Renal cortex interstitium (tissue), 11 donors: ENCODE measurements around the gene KRTAP4-2. TPM values are rescaled to one million over a fixed set of nuclear protein-coding genes. Genes with fewer than 3 reads are reported as not detected.
"Not testable (repeated sequence)": the region's sequence is repeated elsewhere in the genome, so short reads cannot be mapped to it uniquely, and the experiment has no call there.

ENCODE experiments used
- DNase-seq, 11 donors: peaks; one replicate each; pipeline ENCODE4 v3.0.0-alpha.2; 2013; ENCODE audit warnings: low read depth in 9 of 11, low spot score in 4 of 11; ENCODE audit errors: extremely low read depth in 1 of 11
- polyA plus RNA-seq, 3 donors: library from polyadenylated mRNA; unstranded; fragments of 120-200 nt; gene quantifications; one replicate each; pipeline ENCODE4 v1.2.1, GENCODE V29; 2013; ENCODE audit not compliant: insufficient read length in 3 of 3

KRTAP4-2 gene
- polyA plus RNA-seq, 3 donors: not detected

DNA sequence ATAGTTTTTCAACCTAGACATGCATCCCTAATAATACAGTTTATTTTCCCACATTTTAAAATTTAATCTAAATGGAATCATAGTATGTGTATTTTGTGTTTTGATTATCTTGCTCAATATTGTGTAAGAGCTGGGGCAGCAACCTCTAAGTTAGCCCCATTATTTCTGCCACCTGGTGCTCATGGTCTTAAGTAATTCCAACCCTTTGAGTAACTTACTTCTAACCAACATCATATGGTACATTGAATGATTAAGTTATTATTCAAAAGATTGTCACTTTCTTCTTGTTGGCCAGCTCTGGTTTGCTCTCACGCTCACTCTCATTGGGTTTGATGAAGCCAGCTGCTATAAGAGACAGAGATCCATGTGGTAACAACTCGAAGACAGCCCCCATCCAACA, 6.1 kb downstream of the KRTAP4-2 start:
- DNase-seq: no peak

DNA sequence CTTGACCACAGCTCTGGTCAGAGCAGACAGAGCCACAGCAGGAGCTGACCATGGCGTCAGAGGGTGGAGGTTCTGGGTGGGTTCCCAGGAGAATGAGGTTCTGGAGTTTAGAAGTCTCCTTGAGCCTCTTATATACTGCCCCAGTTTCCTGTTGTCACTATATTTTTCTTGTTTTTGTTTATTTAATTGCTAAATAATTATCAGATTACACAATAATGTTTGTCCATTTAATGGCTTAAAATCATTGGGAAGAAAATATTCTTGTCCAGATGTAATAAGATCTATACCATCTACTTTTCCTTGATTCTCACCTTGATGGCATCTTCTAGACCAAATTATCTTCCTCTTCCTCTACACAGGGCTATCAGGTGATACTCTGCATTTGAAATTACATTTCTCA, 9.9 kb downstream of the KRTAP4-2 start, which contains the start of gene KRTAP4-3:
Gene KRTAP4-3 (minus strand): TSS at position 101 of the 400 bp plus-strand sequence. CDS start 49 bp downstream, at position 52.
- no peak for DNase-seq

- no peak for DNase-seq
Measured at GRCh38 chr17:41167561-41167960, 10.5 kb downstream of the KRTAP4-2 start.

DNA sequence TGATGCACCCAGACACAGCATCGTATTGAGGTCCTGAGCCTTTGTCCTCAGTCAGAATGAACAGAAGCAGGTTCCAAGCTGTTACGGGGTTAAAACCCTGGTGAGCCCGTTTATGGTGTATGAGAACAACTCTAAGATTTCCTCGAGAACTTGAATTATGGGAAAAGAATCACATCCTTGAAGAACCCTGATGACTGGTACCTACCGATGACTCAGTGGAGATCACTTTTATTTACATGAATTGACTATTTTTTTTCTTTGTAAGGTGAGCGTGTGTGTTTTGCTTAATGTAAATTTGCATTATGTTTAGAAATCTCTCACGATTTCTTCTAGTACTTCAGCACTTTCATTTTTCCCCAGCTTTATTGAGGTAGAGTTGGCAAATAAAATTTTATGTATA, 14.2 kb downstream of the KRTAP4-2 start:
- DNase-seq: no peak

- DNase-seq: no peak
Measured at GRCh38 chr17:41160648-41161047, 17.4 kb downstream of the KRTAP4-2 start, which contains the start of gene KRTAP4-4. TSS of gene KRTAP4-4 (minus strand) at chr17:41160748. CDS start at chr17:41160691, 57 bp downstream.

DNA sequence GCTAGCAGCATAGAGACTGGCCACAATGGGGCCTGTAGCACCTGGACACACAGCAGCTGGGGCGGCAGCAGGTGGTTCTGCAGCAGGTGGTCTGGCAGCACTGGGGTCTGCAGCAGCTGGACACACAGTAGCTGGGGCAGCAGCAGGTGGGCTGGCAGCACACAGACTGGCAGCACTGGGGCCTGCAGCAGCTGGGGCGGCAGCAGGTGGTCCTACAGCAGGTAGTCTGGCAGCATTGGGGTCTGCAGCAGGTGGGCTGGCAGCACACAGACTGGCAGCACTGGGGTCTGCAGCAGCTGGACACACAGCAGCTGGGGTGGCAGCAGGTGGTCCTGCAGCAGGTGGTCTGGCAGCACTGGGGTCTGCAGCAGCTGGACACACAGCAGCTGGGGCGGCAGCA, 17.8 kb downstream of the KRTAP4-2 start:
- not testable (repeated sequence) for DNase-seq

- no peak for DNase-seq
Measured at GRCh38 chr17:41153856-41154255, 24.2 kb downstream of the KRTAP4-2 start.

DNA sequence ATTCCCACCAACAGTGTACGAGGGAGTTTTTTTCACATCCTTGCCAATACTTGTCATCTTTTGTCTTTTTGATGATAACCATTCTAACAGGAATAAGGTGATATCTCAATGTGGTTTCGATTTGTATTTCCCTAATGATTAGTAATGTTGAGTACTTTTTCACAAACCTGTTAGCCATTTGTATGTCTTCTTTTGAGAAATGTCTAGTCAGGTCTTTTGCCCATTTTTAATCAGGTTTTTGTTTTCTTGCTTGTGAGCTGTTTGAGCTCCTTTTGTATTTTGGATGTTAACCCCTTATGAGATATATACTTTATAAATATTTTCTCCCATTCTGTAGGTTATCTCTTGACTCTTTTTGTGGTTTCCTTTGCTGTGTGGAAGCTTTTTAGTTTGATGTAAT, 26.5 kb downstream of the KRTAP4-2 start:
- no peak for DNase-seq

DNA sequence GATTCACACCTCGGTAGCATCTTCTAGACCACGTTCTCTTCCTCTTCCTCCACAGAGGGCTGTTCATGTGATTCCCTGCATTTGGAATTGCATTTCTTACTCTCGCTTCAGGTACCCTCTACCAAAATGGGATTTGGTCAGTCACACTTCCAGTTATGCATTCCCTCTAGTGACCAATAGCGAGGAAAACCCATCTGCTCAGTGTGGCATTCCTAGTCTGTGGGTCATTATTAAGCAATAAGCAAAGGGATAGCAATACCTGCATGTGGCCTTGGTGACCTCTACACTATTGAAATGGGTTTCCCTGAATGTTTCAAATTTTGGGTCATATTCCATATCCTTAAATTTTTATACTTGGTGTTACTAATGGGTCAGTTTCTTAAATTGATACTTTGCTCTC, 28.0 kb downstream of the KRTAP4-2 start:
- DNase-seq: no peak

GRCh38 chr17:41149652-41149985, 28.4 kb downstream of the KRTAP4-2 start, which contains the start of gene KRTAP4-5:
TSS of gene KRTAP4-5 (minus strand) at chr17:41149825. CDS start at chr17:41149767, 58 bp downstream.
- DNase-seq: no peak

DNA sequence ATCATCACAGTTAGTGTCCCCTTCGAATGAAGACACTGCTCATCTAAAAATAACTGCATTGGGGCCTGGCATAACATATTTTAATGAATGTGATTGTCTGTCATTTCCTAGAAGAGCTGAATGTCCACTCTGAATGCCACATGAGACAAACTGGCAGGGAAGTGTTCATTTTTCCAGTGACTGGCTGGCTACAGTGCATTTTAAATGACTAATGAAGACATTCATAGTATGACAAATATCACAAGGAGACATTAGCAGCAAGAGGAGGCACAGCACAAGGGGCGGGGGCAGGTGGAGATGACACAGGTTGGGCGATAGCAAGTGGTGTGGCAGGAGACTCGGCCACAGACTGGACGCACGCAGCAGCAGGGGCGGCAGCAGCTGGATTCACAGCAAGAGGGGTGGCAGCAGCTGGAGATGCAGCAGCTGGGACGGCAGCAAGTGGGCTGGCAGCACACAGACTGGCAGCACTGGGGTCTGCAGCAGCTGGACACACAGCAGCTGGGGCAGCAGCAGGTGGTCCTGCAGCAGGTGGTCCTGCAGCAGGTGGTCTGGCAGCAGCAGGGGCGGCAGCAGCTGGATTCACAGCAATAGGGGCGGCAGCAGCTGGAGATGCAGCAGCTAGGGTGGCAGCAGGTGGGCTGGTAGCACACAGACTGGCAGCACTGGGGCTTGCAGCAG, 28.9 kb downstream of the KRTAP4-2 start:
- not testable (repeated sequence) for DNase-seq

DNA sequence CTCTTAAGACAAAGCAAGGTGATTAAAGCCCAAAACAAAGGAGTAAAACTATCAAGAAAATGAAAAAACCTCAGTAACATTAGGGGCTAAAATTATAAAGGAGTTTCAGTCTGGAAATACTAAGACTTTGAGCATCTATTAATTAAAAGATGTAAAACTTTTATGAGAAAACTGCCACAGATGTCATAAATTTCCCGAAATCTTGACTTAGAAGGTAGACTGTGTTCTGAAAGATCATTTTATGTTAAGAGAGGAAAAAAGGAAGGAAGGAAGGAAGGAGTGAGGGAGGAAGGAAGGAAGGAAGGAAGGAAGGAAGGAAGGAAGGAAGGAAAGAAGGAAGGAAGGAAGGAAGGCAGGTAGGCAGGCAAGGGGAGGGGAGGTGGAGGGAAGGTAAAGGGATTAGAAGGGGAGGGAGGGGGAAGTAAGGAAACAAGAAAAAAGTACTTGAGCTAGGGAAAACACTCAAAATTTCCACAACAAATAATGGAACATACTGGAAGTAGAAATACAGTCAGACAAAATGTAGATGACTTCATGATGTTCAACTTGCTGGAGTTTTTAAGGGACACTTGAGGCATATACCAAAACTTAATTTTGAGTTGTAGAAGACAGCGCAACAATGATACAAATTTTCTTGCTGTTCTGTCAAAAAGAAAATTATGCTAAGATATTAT, 30.4 kb downstream of the KRTAP4-2 start:
- DNase-seq: no peak

GRCh38 chr17:41145261-41145660, 32.8 kb downstream of the KRTAP4-2 start:
- no peak for DNase-seq

DNA sequence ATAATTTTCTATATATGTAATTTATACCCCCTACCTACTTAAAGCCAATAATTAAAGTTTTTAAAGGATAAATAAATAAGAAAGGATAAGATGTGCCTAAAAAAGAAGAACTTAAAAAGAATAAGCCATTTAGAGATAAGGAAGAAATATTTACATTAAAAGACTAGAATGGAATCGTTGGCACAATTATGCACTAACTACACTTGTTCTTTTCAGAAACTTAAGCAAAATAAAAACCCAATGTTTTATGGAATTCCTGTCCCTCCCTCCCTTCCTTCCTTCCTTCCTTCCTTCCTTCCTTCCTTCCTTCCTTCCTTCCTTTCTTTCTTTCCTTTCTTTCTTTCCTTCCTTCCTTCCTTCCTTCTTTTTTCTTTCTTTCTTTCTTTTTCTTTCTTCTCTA, 33.2 kb downstream of the KRTAP4-2 start:
- DNase-seq: no peak

GRCh38 chr17:41141361-41141760, 36.7 kb downstream of the KRTAP4-2 start:
- DNase-seq: no peak

GRCh38 chr17:41140360-41141131, 37.5 kb downstream of the KRTAP4-2 start, which contains the start of gene KRTAP4-6:
TSS of gene KRTAP4-6 (minus strand) at chr17:41140544. CDS start at chr17:41140487, 57 bp downstream.
- no peak for DNase-seq

DNA sequence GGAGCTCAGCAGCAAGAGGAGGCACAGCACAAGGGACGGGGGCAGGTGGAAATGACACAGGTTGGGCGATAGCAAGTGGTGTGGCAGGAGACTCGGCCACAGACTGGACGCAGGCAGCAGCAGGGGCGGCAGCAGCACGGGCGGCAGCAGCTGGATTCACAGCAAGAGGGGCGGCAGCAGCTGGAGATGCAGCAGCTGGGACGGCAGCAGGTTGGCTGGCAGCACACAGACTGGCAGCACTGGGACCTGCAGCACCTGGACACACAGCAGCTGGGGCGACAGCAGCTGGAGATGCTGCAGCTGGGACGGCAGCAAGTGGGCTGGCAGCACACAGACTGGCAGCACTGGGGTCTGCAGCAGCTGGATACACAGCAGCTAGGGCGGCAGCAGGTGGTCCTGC, 38.2 kb downstream of the KRTAP4-2 start:
- not testable (repeated sequence) for DNase-seq

DNA sequence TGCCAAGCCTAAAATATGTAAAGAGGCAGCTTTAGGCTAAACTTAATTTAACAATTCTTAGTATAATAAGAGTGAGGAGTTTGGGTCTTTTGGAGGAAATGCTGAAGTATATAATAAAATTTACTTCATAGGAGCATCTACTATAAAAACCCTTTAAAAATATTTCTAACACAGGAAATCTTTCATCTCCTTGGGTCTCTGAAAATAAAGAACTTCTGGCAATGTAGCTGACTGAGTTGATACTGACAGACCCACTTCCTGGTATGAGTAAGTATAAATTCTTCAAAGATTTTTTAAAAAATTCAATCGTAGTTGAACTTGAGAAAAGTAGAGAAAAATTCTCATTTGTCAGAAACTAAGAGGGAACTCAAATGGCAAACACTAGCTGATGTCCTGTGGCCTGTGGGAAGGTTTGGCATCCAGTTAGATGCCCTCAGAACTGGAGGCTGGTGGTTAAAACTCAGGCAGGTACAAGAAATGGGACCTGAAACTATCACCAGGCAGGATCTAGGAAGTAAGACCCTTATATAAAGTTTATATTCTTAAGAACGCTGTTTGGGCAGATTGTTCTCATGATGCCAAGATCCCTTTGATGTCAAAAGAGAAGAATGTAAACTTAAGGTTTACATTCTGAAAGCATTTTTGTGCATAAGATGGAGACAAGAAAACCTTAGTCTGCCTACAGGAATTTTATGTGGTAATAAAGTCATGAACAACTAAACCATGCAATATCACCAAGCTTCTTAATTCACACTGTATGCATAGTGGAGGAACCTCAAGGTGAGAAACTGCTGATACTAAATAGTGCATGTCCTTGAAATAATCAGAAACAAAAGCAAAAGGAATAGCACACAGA, 43.9 kb downstream of the KRTAP4-2 start:
- no peak for DNase-seq

DNA sequence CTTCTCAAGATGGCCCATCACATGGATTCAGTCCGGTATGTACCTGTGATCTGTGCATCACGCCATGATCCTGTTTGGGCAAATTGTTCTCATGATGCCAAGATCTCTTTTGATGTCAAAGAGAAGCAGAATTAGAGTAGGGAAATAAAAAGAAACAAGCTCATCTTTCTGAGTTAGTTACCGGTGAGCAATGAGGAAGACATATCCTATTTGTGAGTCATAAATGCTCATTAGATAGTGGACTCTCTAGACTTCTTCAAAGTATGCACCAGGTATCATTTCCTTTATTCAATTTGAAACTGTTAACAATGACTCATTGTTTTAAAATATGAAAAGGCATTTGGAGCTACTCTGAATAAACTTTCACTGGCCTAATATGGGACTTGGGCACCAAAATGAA, 46.0 kb downstream of the KRTAP4-2 start:
- DNase-seq: no peak
